HCT116 (cell line): ENCODE measurements around the gene SP140L. TPM values are rescaled to one million over a fixed set of nuclear protein-coding genes. Genes with fewer than 3 reads are reported as not detected.

Source experiments
- ATAC-seq: fragments of 200-7000 bp; cut with Tn5 transposase; 2 replicates; pipeline ENCODE4 v1.9.1; 2020; ENCODE audit warnings: mild to moderate bottlenecking, moderate library complexity
- BruUV-seq: library from RNA; stranded (reverse); fragments of 400-500 nt; replicated peaks from 2 replicates; lab custom pipeline; 2021; lab: Mats Ljungman, UMichigan
- CTCF ChIA-PET: fragments of 300-600 bp; sonication (Branson Sonifier 250); formaldehyde crosslinking; loops from one replicate; lab custom pipeline; 2021; ENCODE audit warnings: antibody characterized with exemption; lab: Charles Lee
- POLR2A ChIA-PET: fragments of 300-600, 350-600 bp; sonication (Branson Sonifier 250); formaldehyde crosslinking; loops from one replicate; lab custom pipeline; 2021; ENCODE audit warnings: antibody characterized with exemption; lab: Charles Lee
- RAD21 ChIA-PET, 2 experiments: fragments of 300-600 bp; sonication (Branson Sonifier 250); formaldehyde crosslinking; loops; one replicate each; lab custom pipeline; 2023; ENCODE audit warnings: low total read pairs in 2 of 2; ENCODE audit not compliant: uncharacterized antibody in 2 of 2, unreplicated experiment in 2 of 2, low non-redundant PET in 1 of 2; lab: Charles Lee
- DNase-seq: peaks from one replicate; pipeline ENCODE4 v3.0.0-alpha.2; 2010; ENCODE audit warnings: low read depth, low spot score
- H2AFZ ChIP-seq: fragments of 200-600 bp; shearing (Covaris generic), sonication (generic); 2 replicates; pipeline ENCODE4 v1.6.1; 2017; ENCODE audit warnings: low read depth, mixed run types, mixed read lengths, antibody characterized with exemption, low read length; ENCODE audit not compliant: poor library complexity, severe bottlenecking
- H3K27ac ChIP-seq: 2 replicates; pipeline ENCODE4 v1.5.1; 2012; ENCODE audit warnings: low read depth, low read length
- H3K27me3 ChIP-seq: fragments of 200-600 bp; sonication (generic); 2 replicates; pipeline ENCODE4 v1.6.1; 2016; ENCODE audit warnings: mixed run types, low read length, mixed read lengths; ENCODE audit not compliant: insufficient read depth
- H3K36me3 ChIP-seq, 2 experiments: fragments of 200-500 bp in 1 of 2; fragments of 200-600 bp in 1 of 2; sonication (Bioruptor generic) in 1 of 2; sonication (generic) in 1 of 2; 2 replicates each; pipeline versions ENCODE4 v1.5.1 to v1.6.1; 2014 to 2016; ENCODE audit warnings: low read length in 2 of 2, inconsistent platforms in 1 of 2, mixed read lengths in 1 of 2, mixed run types in 1 of 2; ENCODE audit not compliant: insufficient read depth in 2 of 2, control insufficient read depth in 1 of 2
- H3K4me1 ChIP-seq, 2 experiments: fragments of 200-600 bp in 1 of 2; sonication (generic) in 1 of 2; 2 replicates each; pipeline versions ENCODE4 v1.5.1 to v1.6.1; 2012 to 2017; ENCODE audit warnings: low read length in 2 of 2, inconsistent platforms in 1 of 2, mild to moderate bottlenecking in 1 of 2, mixed read lengths in 1 of 2, mixed run types in 1 of 2, moderate library complexity in 1 of 2; ENCODE audit not compliant: insufficient read depth in 2 of 2, control insufficient read depth in 1 of 2
- H3K4me2 ChIP-seq: fragments of 200-600 bp; sonication (generic); 2 replicates; pipeline ENCODE4 v1.6.1; 2017; ENCODE audit warnings: mixed run types, low read length, mixed read lengths
- H3K4me3 ChIP-seq, 2 experiments: fragments of 200-600 bp in 1 of 2; sonication (generic) in 1 of 2; replicated peaks in 1 of 2; 2 replicates each; pipeline ENCODE4 v1.5.1; 2011 to 2016; ENCODE audit warnings: low read length in 2 of 2, control low read depth in 1 of 2, low read depth in 1 of 2, mild to moderate bottlenecking in 1 of 2, mixed read lengths in 1 of 2, mixed run types in 1 of 2
- H3K79me2 ChIP-seq: fragments of 200-600 bp; sonication (generic); 2 replicates; pipeline ENCODE4 v1.6.1; 2017; ENCODE audit warnings: mild to moderate bottlenecking, mixed run types, low read length, moderate library complexity, mixed read lengths; ENCODE audit not compliant: insufficient read depth
- H3K9ac ChIP-seq: fragments of 200-600 bp; sonication (generic); 2 replicates; pipeline ENCODE4 v1.6.1; 2016; ENCODE audit warnings: low read length, mixed read lengths
- H3K9me2 ChIP-seq: fragments of 200-600 bp; sonication (generic), shearing (Covaris generic); 2 replicates; pipeline ENCODE4 v1.6.1; 2017; ENCODE audit warnings: mixed run types, mild to moderate bottlenecking, moderate library complexity; ENCODE audit not compliant: insufficient read depth
- H3K9me3 ChIP-seq, 2 experiments: fragments of 200-500 bp in 1 of 2; fragments of 200-600 bp in 1 of 2; sonication (Bioruptor generic) in 1 of 2; sonication (generic) in 1 of 2; 2 replicates each; pipeline ENCODE4 v1.6.1; 2014 to 2017; ENCODE audit warnings: low read length in 2 of 2, mixed read lengths in 2 of 2, inconsistent platforms in 1 of 2, low read depth in 1 of 2, mild to moderate bottlenecking in 1 of 2, mixed run types in 1 of 2, moderate library complexity in 1 of 2; ENCODE audit not compliant: control insufficient read depth in 1 of 2, insufficient read depth in 1 of 2
- H4K20me1 ChIP-seq: fragments of 200-600 bp; sonication (generic), shearing (Covaris generic); 2 replicates; pipeline ENCODE4 v1.6.1; 2017; ENCODE audit warnings: mixed run types, mild to moderate bottlenecking, moderate library complexity; ENCODE audit not compliant: insufficient read depth
- CBX3 ChIP-seq: IDR thresholded peaks from 2 replicates; pipeline ENCODE4 v1.6.1; 2012; ENCODE audit warnings: low read depth
- CEBPB ChIP-seq: IDR thresholded peaks from 2 replicates; pipeline ENCODE4 v1.6.1; 2012; ENCODE audit warnings: low read depth
- CTCF ChIP-seq, 3 experiments: fragments of 200-600 bp in 1 of 3; sonication (generic) in 1 of 3; IDR thresholded peaks in 2 of 3; conservative IDR thresholded peaks in 1 of 3; 2 replicates each; pipeline ENCODE4 v1.5.1; 2012 to 2017; ENCODE audit warnings: low read depth in 2 of 3, low read length in 2 of 3, antibody characterized with exemption in 1 of 3, borderline replicate concordance in 1 of 3, control low read depth in 1 of 3, mild to moderate bottlenecking in 1 of 3, mixed read lengths in 1 of 3, mixed run types in 1 of 3, moderate library complexity in 1 of 3; ENCODE audit not compliant: insufficient read depth in 1 of 3
- EGR1 ChIP-seq: IDR thresholded peaks from 2 replicates; pipeline ENCODE4 v1.6.1; 2012; ENCODE audit warnings: low read depth
- ELF1 ChIP-seq: IDR thresholded peaks from 2 replicates; pipeline ENCODE4 v1.6.1; 2012; ENCODE audit warnings: low read depth, borderline replicate concordance
- EZH2phosphoT487 ChIP-seq: fragments of 200-600 bp; IDR thresholded peaks from 2 replicates; pipeline ENCODE4 v1.6.1; 2018; ENCODE audit warnings: antibody characterized with exemption, borderline replicate concordance
- FOSL1 ChIP-seq: IDR thresholded peaks from 2 replicates; pipeline ENCODE4 v1.6.1; 2012; ENCODE audit warnings: low read depth
- JUND ChIP-seq: IDR thresholded peaks from 2 replicates; pipeline ENCODE4 v1.6.1; 2012
- MAX ChIP-seq: IDR thresholded peaks from 2 replicates; pipeline ENCODE4 v1.6.1; 2012
- POLR2A ChIP-seq: IDR thresholded peaks from 2 replicates; pipeline ENCODE4 v1.7.0; 2011; ENCODE audit warnings: borderline replicate concordance; ENCODE audit not compliant: insufficient read depth, insufficient read length; ENCODE audit errors: extremely low read depth
- POLR2AphosphoS5 ChIP-seq: IDR thresholded peaks from 2 replicates; pipeline ENCODE4 v1.6.1; 2011; ENCODE audit warnings: mild to moderate bottlenecking, low read depth, low read length, moderate library complexity
- RAD21 ChIP-seq: IDR thresholded peaks from 2 replicates; pipeline ENCODE4 v1.6.1; 2012; ENCODE audit warnings: low read depth, mild to moderate bottlenecking
- REST ChIP-seq: IDR thresholded peaks from 2 replicates; pipeline ENCODE4 v1.6.1; 2012; ENCODE audit warnings: low read depth
- SP1 ChIP-seq: IDR thresholded peaks from 2 replicates; pipeline ENCODE4 v1.6.1; 2012; ENCODE audit warnings: low read depth
- TCF7L2 ChIP-seq: IDR thresholded peaks from 2 replicates; pipeline ENCODE4 v1.7.0; 2011; ENCODE audit warnings: borderline replicate concordance, inconsistent platforms; ENCODE audit not compliant: insufficient read depth, insufficient read length; ENCODE audit errors: extremely low read depth
- YY1 ChIP-seq: IDR thresholded peaks from 2 replicates; pipeline ENCODE4 v1.6.1; 2011; ENCODE audit warnings: low read length, low read depth, moderate library complexity, mild to moderate bottlenecking; ENCODE audit not compliant: insufficient replicate concordance; ENCODE audit errors: extremely low read depth
- ZBTB33 ChIP-seq: IDR thresholded peaks from 2 replicates; pipeline ENCODE4 v1.6.1; 2011; ENCODE audit warnings: mild to moderate bottlenecking, low read length, moderate library complexity; ENCODE audit not compliant: insufficient replicate concordance; ENCODE audit errors: extremely low read depth
- ZFX ChIP-seq: fragments of 450-650 bp; IDR thresholded peaks from 2 replicates; pipeline ENCODE4 v1.6.1; 2017
- ZNF274 ChIP-seq: fragments of 200-500 bp; sonication (Bioruptor generic); IDR thresholded peaks from 2 replicates; pipeline ENCODE4 v1.6.1; 2014; ENCODE audit warnings: mild to moderate bottlenecking, low read depth, low read length, inconsistent platforms
- intact Hi-C: fragments of 100-400 bp; cut with micrococcal nuclease; formaldehyde crosslinking; loops from 2 replicates; pipeline ENCODE4 v1.10.0; 2022
- total RNA-seq: library from RNA; stranded (reverse); gene quantifications from one replicate; pipeline ENCODE4 v1.2.1, GENCODE V29; 2021; ENCODE audit not compliant: unreplicated experiment

The SP140L gene
- total RNA-seq, 1 experiment from 2014 or later = 28.9 TPM

- no peak for TF ChIP-seq CTCF (IDR thresholded peaks at IDR 0.05 in 2 of 3, conservative IDR thresholded peaks at IDR 0.05 in 1 of 3; ENCODE audit: borderline replicate concordance in 1 of 3, insufficient read depth in 1 of 3, low read depth in 2 of 3, low read length in 2 of 3)
Measured at GRCh38 chr2:230412371-230412711, 85.3 kb downstream of the SP140L start (continued).

- POLR2A ChIA-PET = no interaction called here
Measured at GRCh38 chr2:230412846-230413245, 85.9 kb downstream of the SP140L start.

More at GRCh38 chr2:230412846-230413245, 85.9 kb downstream of the SP140L start:
- no peak for TF ChIP-seq CBX3
- TF ChIP-seq ZBTB33 = no peak
- TF ChIP-seq ELF1 = no peak
- TF ChIP-seq ZFX = no peak
- TF ChIP-seq JUND = no peak
- no peak for TF ChIP-seq MAX
- no peak for TF ChIP-seq POLR2AphosphoS5
- no peak for TF ChIP-seq TCF7L2
- TF ChIP-seq RAD21 = no peak
- no peak for TF ChIP-seq CEBPB
- TF ChIP-seq SP1 = no peak
- no peak for TF ChIP-seq POLR2A
- TF ChIP-seq EGR1 = no peak
- TF ChIP-seq YY1 = no peak
- TF ChIP-seq ZNF274 = no peak
- TF ChIP-seq EZH2phosphoT487 = no peak
- no peak for TF ChIP-seq REST
- no peak for TF ChIP-seq FOSL1
- TF ChIP-seq, all 23 proteins: peak for 0
- H3K79me2 ChIP-seq = peaks cover 9% of the 10 kb centered on the region; the same call in 1 of the 2 replicates
- intact Hi-C loops = loop anchor here (10.0 kb wide), 1 partner anchor 382 kb away; no protein-coding TSS in a partner anchor
- no peak overlapping the region for H3K27ac ChIP-seq
- H3K4me2 ChIP-seq = no peak overlapping the region
- no TSS peak for BruUV-seq
- ATAC-seq = no peak
- ChIA-PET RAD21 (no interaction called here), CTCF (no interaction called here)
- H3K4me1 ChIP-seq = peaks cover 7 to 38% of the 10 kb centered on the region in 2 experiments
- no peaks in the 10 kb centered on the region for H3K36me3 ChIP-seq
- H3K4me3 ChIP-seq = no peak overlapping the region
- peak overlapping the region; percentile 85 for H2AFZ ChIP-seq
- H4K20me1 ChIP-seq = no peaks in the 10 kb centered on the region
- no peaks in the 10 kb centered on the region for H3K27me3 ChIP-seq
- no peaks in the 10 kb centered on the region for H3K9me3 ChIP-seq
- DNase-seq = no peak
- H3K9ac ChIP-seq = no peak overlapping the region
- no peaks in the 10 kb centered on the region for H3K9me2 ChIP-seq
